SHP77 (cell line): ENCODE data around the gene INPP4B.
"Not testable (repeated sequence)": the region's sequence is repeated elsewhere in the genome, so short reads cannot be mapped to it uniquely, and the experiment has no call there.

ENCODE experiments used
- DNase-seq, 2 experiments: peaks; one replicate each; lab custom pipeline; 2025; lab: John Stamatoyannopoulos, UW

INPP4B gene

GRCh38 chr4:142068304-142068703, 777.8 kb downstream of the INPP4B start:
- not testable (repeated sequence) for DNase-seq

- not testable (repeated sequence) for DNase-seq
Observed at GRCh38 chr4:142066562-142066961, 779.5 kb downstream of the INPP4B start.

- DNase-seq = no peak
Observed at GRCh38 chr4:142065086-142065647, 780.9 kb downstream of the INPP4B start.

- no peak for DNase-seq
Observed at GRCh38 chr4:142064181-142064580, 781.9 kb downstream of the INPP4B start.

- DNase-seq = no peak
Observed at GRCh38 chr4:142045996-142046395, 800.1 kb downstream of the INPP4B start.

- DNase-seq = no peak
Observed at GRCh38 chr4:142044271-142044670, 801.8 kb downstream of the INPP4B start.

- DNase-seq = no peak
Observed at GRCh38 chr4:142043509-142043908, 802.6 kb downstream of the INPP4B start.

GRCh38 chr4:142041788-142042187, 804.3 kb downstream of the INPP4B start:
- DNase-seq = no peak

GRCh38 chr4:142040043-142040442, 806.1 kb downstream of the INPP4B start:
- DNase-seq = no peak

- DNase-seq = no peak
Observed at GRCh38 chr4:142036795-142037583, 809.1 kb downstream of the INPP4B start.

- DNase-seq = no peak
Observed at GRCh38 chr4:142035566-142035965, 810.5 kb downstream of the INPP4B start.

GRCh38 chr4:142034101-142034500, 812.0 kb downstream of the INPP4B start:
- no peak for DNase-seq

GRCh38 chr4:142030010-142030409, 816.1 kb downstream of the INPP4B start:
- no peak for DNase-seq

GRCh38 chr4:142021761-142022160, 824.3 kb downstream of the INPP4B start:
- no peak for DNase-seq

GRCh38 chr4:142021181-142021580, 824.9 kb downstream of the INPP4B start:
- DNase-seq = no peak

- DNase-seq = no peak
Observed at GRCh38 chr4:142016031-142016430, 830.1 kb downstream of the INPP4B start.

- DNase-seq = no peak
Observed at GRCh38 chr4:142009751-142010150, 836.4 kb downstream of the INPP4B start.

GRCh38 chr4:142005519-142005918, 840.6 kb downstream of the INPP4B start:
- DNase-seq = no peak

- DNase-seq = no peak
Observed at GRCh38 chr4:141999446-142000143, 846.5 kb downstream of the INPP4B start.

GRCh38 chr4:141995056-141995455, 851.0 kb downstream of the INPP4B start:
- DNase-seq = no peak

- DNase-seq = no peak
Observed at GRCh38 chr4:141977433-141977832, 868.7 kb downstream of the INPP4B start.
